SK-N-SH treated with all-trans-retinoic acid at 6 μM for 48 hours (cell line): ENCODE data around the gene AP2B1.

Experiments
- ATAC-seq: fragments of 200-7000 bp; cut with Tn5 transposase; 3 replicates; pipeline ENCODE4 v1.9.1; 2020; ENCODE audit warnings: mild to moderate bottlenecking, moderate library complexity
- ARNTL ChIP-seq: fragments of 450-650 bp; formaldehyde crosslinking; IDR thresholded peaks from 2 replicates; pipeline ENCODE4 v1.5.0; 2020; ENCODE audit warnings: low read depth, mild to moderate bottlenecking, moderate library complexity, borderline replicate concordance
- BACH2 ChIP-seq: fragments of 250-450 bp; sonication (Bioruptor Pico); IDR thresholded peaks from 2 replicates; pipeline ENCODE4 v1.9.0; 2021; ENCODE audit warnings: mild to moderate bottlenecking, borderline replicate concordance
- CREB5 ChIP-seq: fragments of 250-450 bp; sonication (Bioruptor Pico); IDR thresholded peaks from 2 replicates; pipeline ENCODE4 v1.5.1; 2020; ENCODE audit warnings: low read depth, mild to moderate bottlenecking, moderate library complexity
- ESRRG ChIP-seq: fragments of 250-450 bp; sonication (Bioruptor Pico); IDR thresholded peaks from 2 replicates; pipeline ENCODE4 v1.6.1; 2021; ENCODE audit warnings: mild to moderate bottlenecking
- ISL1 ChIP-seq: fragments of 250-450 bp; sonication (Bioruptor Pico); IDR thresholded peaks from 2 replicates; pipeline ENCODE4 v2.1.2; 2022; ENCODE audit warnings: mild to moderate bottlenecking, moderate library complexity
- PATZ1 ChIP-seq: fragments of 250-450 bp; sonication (Bioruptor Pico); IDR thresholded peaks from 2 replicates; pipeline ENCODE4 v1.8.0; 2020; ENCODE audit warnings: mild to moderate bottlenecking, moderate library complexity, borderline replicate concordance
- POU6F1 ChIP-seq: fragments of 250-450 bp; sonication (Bioruptor Pico); IDR thresholded peaks from 2 replicates; pipeline ENCODE4 v1.8.0; 2021; ENCODE audit warnings: low read depth, mild to moderate bottlenecking, moderate library complexity, borderline replicate concordance
- PPARA ChIP-seq: fragments of 250-450 bp; sonication (Bioruptor Pico); IDR thresholded peaks from 2 replicates; pipeline ENCODE4 v1.5.0; 2020; ENCODE audit warnings: mild to moderate bottlenecking, borderline replicate concordance
- RARB ChIP-seq: fragments of 250-450 bp; sonication (Bioruptor Pico); IDR thresholded peaks from 2 replicates; pipeline ENCODE4 v1.8.0; 2021; ENCODE audit warnings: mild to moderate bottlenecking, moderate library complexity
- TSHZ2 ChIP-seq: fragments of 250-450 bp; sonication (Bioruptor Pico); IDR thresholded peaks from 2 replicates; pipeline ENCODE4 v1.5.0; 2020; ENCODE audit warnings: mild to moderate bottlenecking, moderate library complexity
- ZFP30 ChIP-seq: fragments of 450-650 bp; formaldehyde crosslinking; IDR thresholded peaks from 2 replicates; pipeline ENCODE4 v1.5.0; 2022; ENCODE audit warnings: mild to moderate bottlenecking, moderate library complexity
- ZNF565 ChIP-seq: fragments of 450-650 bp; formaldehyde crosslinking; conservative IDR thresholded peaks from 2 replicates; pipeline ENCODE4 v1.5.0; 2020; ENCODE audit warnings: low read depth, mild to moderate bottlenecking, moderate library complexity
- ZNF70 ChIP-seq: fragments of 450-650 bp; formaldehyde crosslinking; IDR thresholded peaks from 2 replicates; pipeline ENCODE4 v1.5.0; 2020; ENCODE audit warnings: mild to moderate bottlenecking, moderate library complexity

The AP2B1 gene

GRCh38 chr17:35545150-35545549, 42.0 kb upstream of the AP2B1 start (continued):
- no peak for TF ChIP-seq TSHZ2 (CRISPR knock-in tag)

- TF ChIP-seq ZNF565 (CRISPR knock-in tag) (no peak), POU6F1 (CRISPR knock-in tag) (no peak), RARB (no peak), ZNF70 (no peak), TSHZ2 (CRISPR knock-in tag) (no peak), ARNTL (CRISPR knock-in tag) (no peak), ESRRG (CRISPR knock-in tag) (no peak)
- TF ChIP-seq, all 23 proteins: peak for 0
- no peak for ATAC-seq
Measured at GRCh38 chr17:35546487-35546886, 40.6 kb upstream of the AP2B1 start.

GRCh38 chr17:35548208-35548810, 38.8 kb upstream of the AP2B1 start:
- no peak for ATAC-seq
- TF ChIP-seq BACH2 (CRISPR knock-in tag) (no peak), ISL1 (CRISPR knock-in tag) (no peak), PPARA (no peak), ARNTL (CRISPR knock-in tag) (no peak), ESRRG (CRISPR knock-in tag) (no peak), PATZ1 (CRISPR knock-in tag) (no peak), ZFP30 (CRISPR knock-in tag) (no peak), CREB5 (no peak), ZNF70 (no peak)

- ATAC-seq, result no peak
- no peak for TF ChIP-seq PATZ1 (CRISPR knock-in tag)
- no peak for TF ChIP-seq PPARA
Measured at GRCh38 chr17:35548978-35549377, 38.1 kb upstream of the AP2B1 start.
